Activated T-helper 1 cell treated with anti-CD3 and anti-CD28 coated beads, Interleukin-12 subunit alpha, Interleukin-12 subunit beta, Interleukin-2, Interleukin-4 antibody, amounts not matched to agents 30 ng/mL and 10 ng/mL and 1 ng/mL, durations not matched to agents 14 hours and 24 hours and 36 hours (primary cell): Measurements from ENCODE around the gene SAV1. TPM values are rescaled to one million over a fixed set of nuclear protein-coding genes. Genes with fewer than 3 reads are reported as not detected.
"Not testable (repeated sequence)": the region's sequence is repeated elsewhere in the genome, so short reads cannot be mapped to it uniquely, and the experiment has no call there.

Experiments used
- DNase-seq: peaks from one replicate; pipeline ENCODE4 v3.0.0; 2021; ENCODE audit warnings: low spot score
- H3K27ac Mint-ChIP-seq: one replicate; pipeline ENCODE4 v1.8.0; 2021; ENCODE audit warnings: mild to moderate bottlenecking, mixed read lengths
- H3K27me3 Mint-ChIP-seq: one replicate; pipeline ENCODE4 v1.8.0; 2022; ENCODE audit warnings: mild to moderate bottlenecking, moderate library complexity, mixed read lengths; ENCODE audit not compliant: insufficient read depth
- H3K36me3 Mint-ChIP-seq: one replicate; pipeline ENCODE4 v1.8.0; 2021; ENCODE audit warnings: low read depth, mixed read lengths
- H3K4me1 Mint-ChIP-seq: one replicate; pipeline ENCODE4 v1.8.0; 2021; ENCODE audit warnings: low read depth, mixed read lengths
- H3K4me3 Mint-ChIP-seq: one replicate; pipeline ENCODE4 v1.8.0; 2021; ENCODE audit warnings: mild to moderate bottlenecking, moderate library complexity, mixed read lengths
- H3K9me3 Mint-ChIP-seq: one replicate; pipeline ENCODE4 v1.8.0; 2021; ENCODE audit warnings: mixed read lengths
- intact Hi-C: fragments of 100-400 bp; cut with micrococcal nuclease; formaldehyde crosslinking; loops from one replicate; pipeline ENCODE4 v1.15.1; 2024
- total RNA-seq: library from RNA; stranded (reverse); gene quantifications from 2 replicates; pipeline ENCODE4 v1.2.3, GENCODE V29; 2022

SAV1 gene
- 10.3 and 12.3 TPM in 2 replicates for total RNA-seq

DNA sequence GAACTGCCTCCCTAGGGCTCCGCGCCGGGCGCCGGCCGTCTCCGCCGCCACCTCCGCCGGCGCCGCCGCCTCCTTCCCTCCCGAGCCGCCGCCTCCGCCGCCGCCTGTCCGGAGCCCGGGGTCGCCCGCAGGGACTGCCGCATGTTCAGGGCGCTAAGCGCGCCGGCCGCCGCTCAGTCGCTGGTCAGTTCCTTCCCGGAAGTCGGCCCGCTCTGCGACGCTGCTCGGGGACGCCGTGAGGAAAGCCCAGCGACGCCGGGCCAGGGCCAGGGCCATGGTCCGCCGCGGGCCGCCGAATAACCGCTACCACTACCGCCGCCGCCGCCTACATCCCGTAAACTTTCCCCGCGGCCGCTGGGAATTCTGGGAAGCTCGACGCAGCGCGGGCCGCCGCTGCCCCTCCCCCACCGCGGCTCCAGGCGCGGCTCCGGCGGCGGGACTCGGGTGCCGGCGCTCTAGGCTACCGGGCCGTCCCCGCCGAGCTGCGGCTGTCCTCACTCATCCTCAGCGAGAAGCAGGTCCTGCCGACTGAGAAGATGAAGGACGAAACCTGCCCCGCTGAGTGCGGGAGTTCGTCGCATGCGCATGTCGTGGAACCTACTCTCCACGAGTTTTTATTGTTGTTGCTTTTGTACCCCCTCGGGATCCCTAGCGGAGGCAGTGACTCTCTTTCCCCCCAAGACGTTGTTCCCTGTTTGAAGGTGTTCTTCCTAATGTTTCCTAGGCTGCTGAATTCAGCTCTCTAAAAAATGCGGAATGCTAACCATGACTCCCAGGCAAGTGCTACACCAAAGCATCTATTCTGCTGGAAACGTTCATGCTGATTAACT is at the start of gene SAV1:
Gene SAV1, minus strand, starts transcription at position 311 of the 830 bp plus-strand sequence. CDS start 339 bp downstream, outside the sequence.
- Mint-ChIP-seq H3K27me3 (peaks cover 10% of the 10 kb centered on the region), H3K27ac (peak within 1 kb of the TSS; percentile 47), H3K9me3 (no peaks in the 10 kb centered on the region), H3K4me3 (peak within 1 kb of the TSS; percentile 86), H3K4me1 (peaks cover 15% of the 10 kb centered on the region), H3K36me3 (peaks cover 8% of the 10 kb centered on the region)
- intact Hi-C loops, result loop anchor here (1.0 to 10.0 kb wide), 9 partner anchors 59 to 973 kb away; partner anchors contain the start of genes ATL1, KLHDC1 and MAP4K5
- peak; percentile 20 for DNase-seq

GRCh38 chr14:50717811-50718210 is 49.7 kb upstream of the SAV1 start:
- Mint-ChIP-seq H3K4me3 (no peak overlapping the region), H3K27ac (no peak overlapping the region), H3K9me3 (no peaks in the 10 kb centered on the region), H3K4me1 (no peaks in the 10 kb centered on the region), H3K36me3 (peaks cover 10% of the 10 kb centered on the region), H3K27me3 (peaks cover 2% of the 10 kb centered on the region)
- intact Hi-C loops, result no loop called here
- DNase-seq, result no peak

- Mint-ChIP-seq H3K27ac (no peak overlapping the region), H3K4me1 (no peaks in the 10 kb centered on the region), H3K27me3 (peaks cover 2% of the 10 kb centered on the region), H3K9me3 (no peaks in the 10 kb centered on the region), H3K36me3 (no peaks in the 10 kb centered on the region), H3K4me3 (no peak overlapping the region)
- DNase-seq, result no peak
- intact Hi-C loops, result loop anchor here (5.0 kb wide), 1 partner anchor 172 kb away; no protein-coding TSS in a partner anchor
Measured at GRCh38 chr14:50714450-50715073, 46.5 kb upstream of the SAV1 start.

GRCh38 chr14:50711043-50711442 is 42.9 kb upstream of the SAV1 start:
- H3K4me1 Mint-ChIP-seq, result no peaks in the 10 kb centered on the region
- intact Hi-C loops, result loop anchor here (5.0 kb wide), 1 partner anchor 169 kb away; no protein-coding TSS in a partner anchor
- no peak overlapping the region for H3K27ac Mint-ChIP-seq
- no peak overlapping the region for H3K4me3 Mint-ChIP-seq
- H3K36me3 Mint-ChIP-seq, result no peaks in the 10 kb centered on the region
- no peak for DNase-seq
- peaks cover 2% of the 10 kb centered on the region for H3K27me3 Mint-ChIP-seq
- no peaks in the 10 kb centered on the region for H3K9me3 Mint-ChIP-seq

GRCh38 chr14:50705026-50705593 is 37.0 kb upstream of the SAV1 start:
- Mint-ChIP-seq H3K27me3 (peaks cover 5% of the 10 kb centered on the region), H3K4me3 (no peak overlapping the region), H3K27ac (no peak overlapping the region), H3K9me3 (peaks cover 7% of the 10 kb centered on the region), H3K36me3 (no peaks in the 10 kb centered on the region), H3K4me1 (no peaks in the 10 kb centered on the region)
- intact Hi-C loops, result no loop called here
- no peak for DNase-seq

- H3K9me3 Mint-ChIP-seq, result peaks cover 7% of the 10 kb centered on the region
- H3K27me3 Mint-ChIP-seq, result peaks cover 5% of the 10 kb centered on the region
- H3K27ac Mint-ChIP-seq, result no peak overlapping the region
- intact Hi-C loops, result no loop called here
- no peak overlapping the region for H3K4me3 Mint-ChIP-seq
- no peaks in the 10 kb centered on the region for H3K4me1 Mint-ChIP-seq
- H3K36me3 Mint-ChIP-seq, result no peaks in the 10 kb centered on the region
- no peak for DNase-seq
Measured at GRCh38 chr14:50704454-50705010, 36.4 kb upstream of the SAV1 start.

DNA sequence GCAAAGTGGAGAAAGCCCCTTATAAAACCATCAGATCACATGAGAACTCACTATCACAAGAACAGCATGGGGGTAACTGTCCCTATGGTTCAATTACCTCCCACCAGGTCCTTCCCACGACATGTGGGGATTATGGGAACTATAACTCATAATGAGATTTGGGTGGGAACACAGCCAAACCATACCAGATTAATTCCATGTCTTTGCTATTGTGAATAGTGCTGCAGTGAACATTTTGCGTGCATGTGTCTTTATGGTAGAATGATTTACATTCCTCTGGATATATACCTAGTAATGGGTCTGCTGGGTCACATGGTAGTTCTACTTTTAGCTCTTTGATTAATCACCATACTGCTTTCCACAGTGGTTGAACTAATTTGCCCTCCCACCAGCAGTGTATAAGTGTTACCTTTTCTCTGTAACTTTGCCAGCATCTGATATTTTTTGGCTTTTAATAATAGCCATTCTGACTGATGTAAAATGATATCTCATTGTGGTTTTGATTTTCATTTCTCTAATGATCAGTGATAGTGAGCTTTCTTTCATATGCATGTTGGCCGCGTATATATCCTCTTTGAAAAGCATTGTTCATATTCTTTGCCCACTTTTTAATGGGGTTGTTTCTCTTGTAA is 29.7 kb upstream of the SAV1 start:
- Mint-ChIP-seq H3K9me3 (peaks cover 14% of the 10 kb centered on the region), H3K4me1 (no peaks in the 10 kb centered on the region), H3K27ac (no peak overlapping the region), H3K36me3 (no peaks in the 10 kb centered on the region), H3K4me3 (no peak overlapping the region), H3K27me3 (peaks cover 15% of the 10 kb centered on the region)
- DNase-seq, result no peak
- intact Hi-C loops, result no loop called here

DNA sequence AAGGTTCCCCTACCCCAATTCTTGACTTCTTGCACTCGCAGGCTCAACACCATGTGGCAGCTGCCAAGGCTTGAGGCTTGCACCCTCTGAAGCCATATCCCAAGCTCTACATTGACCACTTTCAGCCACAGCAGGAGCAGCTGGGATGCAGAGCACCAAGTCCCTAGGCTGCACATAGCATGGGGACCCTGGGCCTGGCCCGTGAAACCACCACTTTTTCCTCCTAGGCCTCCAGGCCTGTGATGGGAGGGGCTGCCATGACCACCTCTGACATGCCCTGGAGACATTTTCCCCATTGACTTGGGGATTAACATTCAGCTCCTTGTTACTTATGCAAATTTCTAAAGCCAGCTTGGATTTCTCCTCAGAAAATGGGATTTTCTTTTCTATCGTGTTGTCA is 26.2 kb upstream of the SAV1 start:
- H3K4me1 Mint-ChIP-seq, H3K36me3 Mint-ChIP-seq, H3K4me3 Mint-ChIP-seq, DNase-seq, intact Hi-C loops, H3K27ac Mint-ChIP-seq, H3K9me3 Mint-ChIP-seq: not testable (repeated sequence)
- H3K27me3 Mint-ChIP-seq, result peaks cover 15% of the 10 kb centered on the region

- Mint-ChIP-seq H3K27ac (no peak overlapping the region), H3K27me3 (peaks cover 16% of the 10 kb centered on the region), H3K4me3 (no peak overlapping the region), H3K9me3 (no peaks in the 10 kb centered on the region), H3K4me1 (no peaks in the 10 kb centered on the region), H3K36me3 (no peaks in the 10 kb centered on the region)
- DNase-seq, result no peak
- intact Hi-C loops, result no loop called here
Measured at GRCh38 chr14:50688875-50689274, 20.8 kb upstream of the SAV1 start.

DNA sequence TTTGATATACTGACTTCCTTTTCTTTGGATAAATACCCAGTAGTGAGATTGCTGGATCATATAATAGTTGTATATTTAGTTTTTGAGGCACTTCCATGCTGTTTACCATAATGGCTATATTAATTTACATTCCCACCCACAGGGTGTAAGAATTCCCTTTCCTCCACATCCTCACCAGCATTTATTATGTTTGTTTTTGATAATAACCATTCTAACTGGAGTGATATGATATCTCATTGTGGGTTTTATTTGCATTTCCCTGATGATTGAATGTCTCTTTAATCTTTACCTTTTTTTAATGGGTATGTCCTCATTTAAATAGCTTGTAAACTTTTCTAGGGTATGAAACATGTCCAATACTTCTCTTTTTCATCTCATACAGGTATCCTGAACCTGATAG is 11.6 kb upstream of the SAV1 start:
- Mint-ChIP-seq H3K4me1 (peaks cover 10% of the 10 kb centered on the region), H3K27me3 (peaks cover 14% of the 10 kb centered on the region), H3K4me3 (no peak overlapping the region), H3K9me3 (no peaks in the 10 kb centered on the region), H3K27ac (no peak overlapping the region), H3K36me3 (no peaks in the 10 kb centered on the region)
- intact Hi-C loops, result no loop called here
- DNase-seq, result no peak

GRCh38 chr14:50678163-50678562 is 10.1 kb upstream of the SAV1 start:
- H3K27me3 Mint-ChIP-seq, result peaks cover 10% of the 10 kb centered on the region
- intact Hi-C loops, result no loop called here
- no peak overlapping the region for H3K27ac Mint-ChIP-seq
- peaks cover 10% of the 10 kb centered on the region for H3K4me1 Mint-ChIP-seq
- H3K4me3 Mint-ChIP-seq, result no peak overlapping the region
- no peaks in the 10 kb centered on the region for H3K9me3 Mint-ChIP-seq
- no peaks in the 10 kb centered on the region for H3K36me3 Mint-ChIP-seq
- no peak for DNase-seq

DNA sequence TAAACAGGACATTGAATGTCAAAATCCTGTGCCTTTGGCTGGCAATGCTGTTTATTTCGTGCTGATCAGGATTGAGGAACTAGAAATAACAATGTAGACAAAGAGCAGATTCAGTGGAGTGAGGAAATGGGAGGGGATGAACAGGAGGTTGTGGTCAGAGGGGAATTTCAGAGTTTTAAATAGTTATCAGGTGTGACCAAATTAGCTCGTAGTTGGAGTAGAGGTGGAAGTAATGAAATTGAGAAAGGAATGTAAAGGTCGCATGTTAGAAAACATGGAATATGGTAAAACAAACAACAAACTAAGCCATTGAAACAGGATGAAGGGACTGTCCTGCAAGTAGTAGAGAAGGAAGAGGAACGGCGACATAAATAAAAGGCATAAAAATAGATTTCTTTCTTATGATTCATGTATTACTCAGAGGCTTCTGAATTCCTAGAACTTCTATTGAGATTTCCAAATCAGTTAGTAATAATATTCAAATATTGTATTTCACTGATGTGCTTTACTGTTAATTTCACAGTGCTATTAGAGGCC is 9.5 kb upstream of the SAV1 start:
- Mint-ChIP-seq H3K27me3 (peaks cover 10% of the 10 kb centered on the region), H3K4me3 (no peak overlapping the region), H3K4me1 (peaks cover 10% of the 10 kb centered on the region), H3K36me3 (no peaks in the 10 kb centered on the region), H3K9me3 (no peaks in the 10 kb centered on the region), H3K27ac (peak overlapping the region; percentile 1)
- no peak for DNase-seq
- intact Hi-C loops, result no loop called here
